Fibroblast of peridontal ligament (primary cell): Measurements from ENCODE around the gene NAA10.

ENCODE experiments used
- DNase-seq: peaks from one replicate; pipeline ENCODE4 v3.0.0-alpha.2; 2010; ENCODE audit errors: extremely low read depth

The NAA10 gene

GRCh38 chrX:153929576-153929975, 5.3 kb downstream of the NAA10 start:
- DNase-seq, result no peak

- DNase-seq, result no peak
Observed at GRCh38 chrX:153928846-153929245, 6.0 kb downstream of the NAA10 start.

GRCh38 chrX:153927922-153928760, 6.7 kb downstream of the NAA10 start:
- peak; percentile 95 for DNase-seq

GRCh38 chrX:153927672-153927921, 7.2 kb downstream of the NAA10 start:
- DNase-seq, result no peak

- no peak for DNase-seq
Observed at GRCh38 chrX:153926858-153927671, 7.8 kb downstream of the NAA10 start.

- no peak for DNase-seq
Observed at GRCh38 chrX:153926552-153926857, 8.3 kb downstream of the NAA10 start.

- DNase-seq, result no peak
Observed at GRCh38 chrX:153925739-153926551, 8.9 kb downstream of the NAA10 start, which contains the start of gene ARHGAP4. Gene ARHGAP4, minus strand, starts transcription at chrX:153926264. Its CDS starts 62 bp downstream, at chrX:153926202.

- no peak for DNase-seq
Observed at GRCh38 chrX:153925387-153925738, 9.5 kb downstream of the NAA10 start.

GRCh38 chrX:153924149-153924861, 10.5 kb downstream of the NAA10 start:
- DNase-seq, result no peak

- peak; percentile 46 for DNase-seq
Observed at GRCh38 chrX:153922932-153923857, 11.6 kb downstream of the NAA10 start.

GRCh38 chrX:153921511-153922446, 13.1 kb downstream of the NAA10 start:
- no peak for DNase-seq

- DNase-seq, result no peak
Observed at GRCh38 chrX:153921070-153921469, 13.8 kb downstream of the NAA10 start.

GRCh38 chrX:153920546-153920945, 14.3 kb downstream of the NAA10 start:
- DNase-seq, result no peak

GRCh38 chrX:153919281-153919680, 15.6 kb downstream of the NAA10 start:
- no peak for DNase-seq

GRCh38 chrX:153917869-153918268, 17.0 kb downstream of the NAA10 start:
- DNase-seq, result no peak

GRCh38 chrX:153913701-153914100, 21.1 kb downstream of the NAA10 start:
- no peak for DNase-seq

- no peak for DNase-seq
Observed at GRCh38 chrX:153913211-153913610, 21.6 kb downstream of the NAA10 start.

GRCh38 chrX:153911798-153912197, 23.0 kb downstream of the NAA10 start:
- DNase-seq, result no peak

GRCh38 chrX:153910446-153910845, 24.4 kb downstream of the NAA10 start:
- no peak for DNase-seq

- DNase-seq, result no peak
Observed at GRCh38 chrX:153909980-153910360, 24.9 kb downstream of the NAA10 start.
